Sigmoid colon (tissue), 7 donors: ENCODE measurements around the gene POU2AF1. TPM values are rescaled to one million over a fixed set of nuclear protein-coding genes. Genes with fewer than 3 reads are reported as not detected.

Experiments used
- DNase-seq: peaks from one replicate; pipeline ENCODE4 v3.0.0-alpha.2; 2019
- H3K27ac ChIP-seq, 4 donors: fragments of 200-600 bp; sonication (generic); one replicate each; pipeline ENCODE4 v1.5.1; 2016 to 2019; ENCODE audit warnings: mild to moderate bottlenecking in 1 of 4
- H3K27me3 ChIP-seq, 3 donors: fragments of 200-600 bp; sonication (generic); one replicate each; pipeline ENCODE4 v1.5.1; 2019; ENCODE audit warnings: mild to moderate bottlenecking in 1 of 3
- H3K36me3 ChIP-seq, 4 donors: fragments of 200-600 bp; sonication (generic); one replicate each; pipeline ENCODE4 v1.5.1; 2016 to 2019
- H3K4me1 ChIP-seq, 4 donors: fragments of 200-600 bp; sonication (generic); one replicate each; pipeline ENCODE4 v1.5.1; 2017 to 2019
- H3K4me3 ChIP-seq, 4 donors: fragments of 200-600 bp; sonication (generic); one replicate each; pipeline ENCODE4 v1.5.1; 2017 to 2019; ENCODE audit warnings: mild to moderate bottlenecking in 2 of 4, moderate library complexity in 1 of 4
- H3K9me3 ChIP-seq, 4 donors: fragments of 200-600 bp in 3 of 4; sonication (generic) in 3 of 4; one replicate each; pipeline versions ENCODE4 v1.5.1 to v1.6.1; 2013 to 2019
- EP300 ChIP-seq, 4 donors: sonication (generic); formaldehyde crosslinking; IDR thresholded peaks; one replicate each; pipeline ENCODE4 v1.6.1; 2017; ENCODE audit warnings: antibody characterized with exemption in 4 of 4
- POLR2A ChIP-seq, 2 donors: fragments of 450-650 bp; IDR thresholded peaks; one replicate each; pipeline ENCODE4 v1.6.1; 2016; ENCODE audit warnings: antibody characterized with exemption in 2 of 2, mild to moderate bottlenecking in 2 of 2, moderate library complexity in 2 of 2
- POLR2AphosphoS5 ChIP-seq, 4 donors: sonication (generic); formaldehyde crosslinking; IDR thresholded peaks; one replicate each; pipeline ENCODE4 v1.6.1; 2017; ENCODE audit warnings: antibody characterized with exemption in 4 of 4
- WGBS, 2 donors: extraction: QIAGEN DNeasy Blood & Tissue Kit; methylation state at CpG; one replicate each; pipeline ENCODE4 v1.1.7; 2013; 5-methylcytosine and 5-hydroxymethylcytosine counted together
- intact Hi-C: fragments of 100-400 bp; cut with DNase I; formaldehyde crosslinking; loops from one replicate; pipeline ENCODE4 v1.15.1; 2023
- polyA plus RNA-seq, 3 donors: library from polyadenylated mRNA; stranded (reverse); fragments of 200-250 nt; gene quantifications; one replicate each; pipeline ENCODE4 v1.2.3, GENCODE V29; 2013
- total RNA-seq, 4 donors: library from RNA; depleted of rRNA; stranded (reverse); fragments of >200 nt; gene quantifications; one replicate each; pipeline ENCODE4 v1.1.0, GENCODE V29; 2016
- TF ChIP-seq, protein P1 (sequence below), 4 experiments: fragments of 450-650 bp in 3 of 4; fragments of 200-600 bp in 1 of 4; IDR thresholded peaks; one replicate each; pipeline ENCODE4 v1.5.1; 2016 to 2019; ENCODE audit warnings: antibody characterized with exemption in 4 of 4, mild to moderate bottlenecking in 3 of 4, moderate library complexity in 2 of 4
- donor health status: healthy with polysubstance abuse.
- donor health status: Bipolar disorder and iron deficiency.
- donor health status: healthy.

Gene POU2AF1
- total and polyA plus RNA-seq, 7 donors, result 0.16 to 27.0 (median 1.1) TPM; not detected in 3

DNA sequence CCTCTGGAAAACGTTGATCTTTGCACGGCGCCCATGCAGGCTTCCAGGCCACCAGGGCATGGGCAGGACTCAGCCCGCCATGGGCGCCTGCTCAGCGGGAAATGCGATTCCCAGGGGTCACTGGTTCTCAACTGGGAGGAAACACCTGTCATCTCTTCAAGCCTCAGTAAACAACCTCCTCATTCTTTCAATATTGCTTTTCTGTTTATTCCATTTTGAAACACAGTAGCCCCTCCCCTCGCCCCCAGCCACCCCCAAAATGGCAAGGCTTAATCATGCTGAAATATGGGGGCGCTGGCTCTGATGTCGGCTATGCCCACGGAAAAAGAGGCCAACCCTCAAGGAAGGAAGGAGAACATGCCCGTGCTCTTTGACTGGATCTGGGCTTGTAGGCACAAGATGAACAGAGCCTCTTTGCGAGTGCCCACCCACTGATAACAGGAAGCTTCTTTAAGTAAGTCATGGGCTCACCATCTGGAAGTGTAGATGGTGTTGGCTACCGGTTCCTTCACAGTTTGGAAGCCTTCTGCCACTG lies 594 bp upstream of the POU2AF1 start:
- 65 to 88% methylated on average over 14 of the region's 14 CpGs for WGBS, 2 donors
- Histone ChIP-seq H3K36me3 (no peaks in the 10 kb centered on the region), H3K4me1 (peaks cover 0 to 15% (median 11%) of the 10 kb centered on the region in 4 donors), H3K9me3 (no peaks in the 10 kb centered on the region), H3K4me3 (peak overlapping the region in 1 of 4 donors; percentile 4), H3K27me3 (no peaks in the 10 kb centered on the region), H3K27ac (peak overlapping the region in 2 of 4 donors; percentile 10 to 55)
- intact Hi-C loops, result no loop called here
- no peak for DNase-seq
- TF ChIP-seq POLR2A (IDR thresholded peaks at IDR 0.05) (no peak), POLR2AphosphoS5 (IDR thresholded peaks at IDR 0.05) (no peak), EP300 (IDR thresholded peaks at IDR 0.05) (no peak)
- TF ChIP-seq, protein P1, sequence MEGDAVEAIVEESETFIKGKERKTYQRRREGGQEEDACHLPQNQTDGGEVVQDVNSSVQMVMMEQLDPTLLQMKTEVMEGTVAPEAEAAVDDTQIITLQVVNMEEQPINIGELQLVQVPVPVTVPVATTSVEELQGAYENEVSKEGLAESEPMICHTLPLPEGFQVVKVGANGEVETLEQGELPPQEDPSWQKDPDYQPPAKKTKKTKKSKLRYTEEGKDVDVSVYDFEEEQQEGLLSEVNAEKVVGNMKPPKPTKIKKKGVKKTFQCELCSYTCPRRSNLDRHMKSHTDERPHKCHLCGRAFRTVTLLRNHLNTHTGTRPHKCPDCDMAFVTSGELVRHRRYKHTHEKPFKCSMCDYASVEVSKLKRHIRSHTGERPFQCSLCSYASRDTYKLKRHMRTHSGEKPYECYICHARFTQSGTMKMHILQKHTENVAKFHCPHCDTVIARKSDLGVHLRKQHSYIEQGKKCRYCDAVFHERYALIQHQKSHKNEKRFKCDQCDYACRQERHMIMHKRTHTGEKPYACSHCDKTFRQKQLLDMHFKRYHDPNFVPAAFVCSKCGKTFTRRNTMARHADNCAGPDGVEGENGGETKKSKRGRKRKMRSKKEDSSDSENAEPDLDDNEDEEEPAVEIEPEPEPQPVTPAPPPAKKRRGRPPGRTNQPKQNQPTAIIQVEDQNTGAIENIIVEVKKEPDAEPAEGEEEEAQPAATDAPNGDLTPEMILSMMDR (IDR thresholded peaks at IDR 0.05), result no peak

DNA sequence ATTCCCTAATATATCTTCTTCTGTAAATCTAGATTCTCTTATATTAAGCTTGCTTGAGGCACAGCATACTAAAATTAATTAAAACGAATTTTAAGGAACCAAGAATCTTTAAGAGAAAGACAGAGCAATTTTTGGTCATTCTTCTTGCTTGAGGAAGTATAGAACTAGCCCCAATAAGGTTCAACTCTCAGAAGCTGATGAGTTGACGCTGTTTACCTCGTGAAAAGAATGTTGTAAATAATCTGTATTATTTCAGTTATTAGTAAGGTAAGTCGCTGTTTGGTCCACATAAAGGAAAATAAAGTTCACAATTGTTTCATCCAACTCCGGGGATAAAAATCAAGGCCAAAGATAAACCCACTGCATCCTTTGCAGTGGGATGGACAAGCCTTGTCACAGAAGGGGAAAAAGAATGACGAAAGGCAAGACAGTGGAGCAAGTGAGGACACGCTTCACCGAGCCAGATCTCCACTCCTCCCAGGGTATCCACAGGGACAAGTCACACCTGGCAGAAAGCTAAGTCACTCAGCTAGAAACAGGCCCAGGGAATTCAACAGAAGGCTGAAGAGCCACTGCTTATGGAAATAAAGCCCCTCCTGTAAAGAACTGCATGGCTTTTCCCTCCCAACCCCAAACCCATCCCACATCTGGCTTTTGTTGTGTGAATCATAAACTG lies 752 bp downstream of the POU2AF1 start:
- intact Hi-C loops, result no loop called here
- peak overlapping the region in 3 of 4 donors; percentile 10 to 55 (median 18) for H3K27ac ChIP-seq
- DNase-seq, result no peak
- peaks cover 0 to 15% (median 11%) of the 10 kb centered on the region in 4 donors for H3K4me1 ChIP-seq
- no peaks in the 10 kb centered on the region for H3K36me3 ChIP-seq
- WGBS, 2 donors, result 59 to 71% methylated on average over 8 of the region's 8 CpGs
- no peaks in the 10 kb centered on the region for H3K27me3 ChIP-seq
- H3K9me3 ChIP-seq, result no peaks in the 10 kb centered on the region
- no peak for TF ChIP-seq POLR2AphosphoS5 (IDR thresholded peaks at IDR 0.05)
- no peak for TF ChIP-seq POLR2A (IDR thresholded peaks at IDR 0.05)
- TF ChIP-seq, protein P1 (IDR thresholded peaks at IDR 0.05), result no peak
- no peak for TF ChIP-seq EP300 (IDR thresholded peaks at IDR 0.05)
- H3K4me3 ChIP-seq, result peak overlapping the region in 1 of 4 donors; percentile 4

DNA sequence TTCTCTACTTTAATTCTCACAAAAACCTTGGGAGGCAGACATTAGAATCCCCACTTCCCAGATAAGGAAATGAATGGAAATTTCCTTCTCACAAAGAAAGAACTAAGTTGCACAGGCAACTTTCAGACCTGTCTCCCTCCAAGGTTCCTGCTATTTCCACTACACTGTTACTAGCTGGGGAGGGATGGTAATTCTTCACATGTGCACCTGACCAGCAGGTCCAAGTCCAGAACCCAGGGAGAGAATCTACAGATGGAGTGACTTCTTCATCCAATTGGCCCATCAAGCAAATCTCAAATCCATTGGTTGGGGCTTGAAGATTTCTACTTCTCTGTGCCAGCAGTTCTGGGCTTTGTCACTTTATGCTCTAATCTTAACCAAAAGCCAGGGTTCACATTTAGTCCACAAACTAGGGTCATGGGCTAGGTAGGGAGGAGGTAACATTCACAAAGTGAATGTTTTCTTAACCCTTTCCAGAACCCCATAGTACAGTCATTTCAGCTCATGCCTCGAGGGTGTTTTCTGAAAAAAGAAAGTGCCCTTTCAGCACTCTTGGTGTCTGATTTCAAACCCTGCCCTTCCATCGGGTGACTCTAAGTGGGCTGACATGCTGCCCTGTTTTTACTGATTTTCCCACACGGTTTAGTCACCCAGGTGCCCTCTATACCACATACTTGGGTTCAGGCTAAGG lies 2.7 kb downstream of the POU2AF1 start:
- Histone ChIP-seq H3K4me3 (no peak overlapping the region), H3K27ac (no peak overlapping the region), H3K4me1 (peaks cover 0 to 18% (median 12%) of the 10 kb centered on the region in 4 donors), H3K36me3 (no peaks in the 10 kb centered on the region), H3K27me3 (no peaks in the 10 kb centered on the region), H3K9me3 (no peaks in the 10 kb centered on the region)
- 65 to 84% methylated on average over 3 of the region's 3 CpGs for WGBS, 2 donors
- no peak for DNase-seq
- intact Hi-C loops, result no loop called here
- TF ChIP-seq EP300 (IDR thresholded peaks at IDR 0.05) (no peak), POLR2A (IDR thresholded peaks at IDR 0.05) (no peak), POLR2AphosphoS5 (IDR thresholded peaks at IDR 0.05) (no peak)
- TF ChIP-seq, protein P1 (IDR thresholded peaks at IDR 0.05), result no peak

DNA sequence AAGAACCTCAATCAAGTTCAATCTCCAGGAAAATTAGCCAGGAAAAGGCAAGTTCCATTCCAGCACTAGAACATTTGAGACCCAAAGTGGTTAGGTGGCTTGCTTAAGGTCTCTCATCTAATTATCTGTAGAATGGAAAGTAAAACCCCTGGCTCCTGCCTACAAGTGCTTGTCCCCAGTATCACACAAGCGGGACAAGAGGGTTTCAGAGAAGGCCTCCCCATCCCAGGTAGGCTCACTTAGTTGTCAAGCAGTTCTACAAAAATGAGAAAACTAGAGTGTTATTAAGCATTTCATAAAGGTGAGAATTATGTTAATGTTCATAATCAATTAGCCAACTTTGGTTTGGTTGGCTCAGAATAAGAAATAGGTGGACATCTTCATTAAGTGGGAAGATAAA lies 5.5 kb downstream of the POU2AF1 start:
- no peak for TF ChIP-seq POLR2A (IDR thresholded peaks at IDR 0.05)
- TF ChIP-seq EP300 (IDR thresholded peaks at IDR 0.05), result no peak
- TF ChIP-seq POLR2AphosphoS5 (IDR thresholded peaks at IDR 0.05), result no peak
- TF ChIP-seq, protein P1 (IDR thresholded peaks at IDR 0.05), result no peak
- intact Hi-C loops, result no loop called here

More for the DNA sequence above, 5.5 kb downstream of the POU2AF1 start:
- Histone ChIP-seq H3K27me3 (no peaks in the 10 kb centered on the region), H3K36me3 (no peaks in the 10 kb centered on the region), H3K4me3 (no peak overlapping the region), H3K9me3 (no peaks in the 10 kb centered on the region), H3K4me1 (peaks cover 0 to 8% (median 4%) of the 10 kb centered on the region in 4 donors), H3K27ac (no peak overlapping the region)
- no peak for DNase-seq
- 90 to 94% methylated on average over 1 of the region's 1 CpG for WGBS, 2 donors
